Heart right ventricle (tissue), 16 donors: ENCODE results near the gene PLD4. TPM values are rescaled to one million over a fixed set of nuclear protein-coding genes. Genes with fewer than 3 reads are reported as not detected.

Source experiments
- ATAC-seq, 8 donors: fragments of 200-7000 bp; cut with Tn5 transposase; one replicate each; pipeline ENCODE4 v1.9.1; 2020; ENCODE audit warnings: mild to moderate bottlenecking in 8 of 8, moderate library complexity in 8 of 8, moderate number of reproducible peaks in 1 of 8
- DNase-seq, 2 donors: peaks; one replicate each; pipeline ENCODE4 v3.0.0-alpha.2; 2020
- H3K27ac ChIP-seq, 10 donors: fragments of 200-600 bp; sonication (generic) in 2 of 10; one replicate each; pipeline versions ENCODE4 v1.5.0 to v1.8.0; 2020 to 2022; ENCODE audit warnings: mild to moderate bottlenecking in 3 of 10
- H3K27me3 ChIP-seq, 7 donors: fragments of 200-600 bp; one replicate each; pipeline ENCODE4 v1.8.0; 2021 to 2022; ENCODE audit warnings: mild to moderate bottlenecking in 2 of 7
- H3K36me3 ChIP-seq, 9 donors: fragments of 200-600 bp; sonication (generic) in 1 of 9; one replicate each; pipeline versions ENCODE4 v1.5.0 to v1.8.0; 2020 to 2022; ENCODE audit warnings: mild to moderate bottlenecking in 2 of 9
- H3K4me1 ChIP-seq, 9 donors: fragments of 200-600 bp; sonication (generic) in 1 of 9; one replicate each; pipeline versions ENCODE4 v1.5.0 to v1.8.0; 2020 to 2022; ENCODE audit warnings: mild to moderate bottlenecking in 4 of 9
- H3K4me3 ChIP-seq, 10 donors: fragments of 200-600 bp; sonication (generic) in 2 of 10; one replicate each; pipeline versions ENCODE4 v1.5.0 to v1.8.0; 2020 to 2022; ENCODE audit warnings: mild to moderate bottlenecking in 7 of 10, moderate library complexity in 2 of 10
- H3K9me3 ChIP-seq, 11 donors: fragments of 200-600 bp in 10 of 11; sonication (generic) in 2 of 11; one replicate each; pipeline versions ENCODE4 v1.5.0 to v1.8.0; 2013 to 2022; ENCODE audit warnings: mild to moderate bottlenecking in 2 of 11, control low read depth in 1 of 11, moderate library complexity in 1 of 11
- CTCF ChIP-seq, 9 donors: fragments of 200-600 bp; sonication (generic) in 2 of 9; IDR thresholded peaks; one replicate each; pipeline versions ENCODE4 v1.5.0 to v1.8.0; 2021 to 2022; ENCODE audit warnings: antibody characterized with exemption in 9 of 9, mild to moderate bottlenecking in 5 of 9, moderate library complexity in 1 of 9
- WGBS, 2 donors: extraction: QIAGEN DNeasy Blood & Tissue Kit; methylation state at CpG; one replicate each; pipeline ENCODE4 v1.1.7; 2013; ENCODE audit warnings: inconsistent platforms in 1 of 2; 5-methylcytosine and 5-hydroxymethylcytosine counted together
- intact Hi-C, 10 donors: fragments of 100-400 bp; cut with DNase I; formaldehyde crosslinking; loops; one replicate each; pipeline versions ENCODE4 v1.11.1 to v1.14.2; 2022
- polyA plus RNA-seq, 2 donors: library from polyadenylated mRNA; stranded (reverse); fragments of 200-250 nt; gene quantifications; one replicate each; pipeline ENCODE4 v1.2.3, GENCODE V29; 2013
- total RNA-seq, 10 donors: library from RNA; stranded (reverse); fragmentation: NEBNext Ultra II Directional in 3 of 10; extraction: Animal tissue kit (Norgen Biotek cat#: 25700) in 3 of 10; gene quantifications; one replicate each; pipeline versions ENCODE4 v1.2.1 to v1.2.4, GENCODE V29; 2021 to 2023
- donor health status: Arrhythmogenic right ventricular cardiomyopathy.
- donor health status: ischemic (EF 13 %, LVEDD 7.1; RV severe dilation, severe dysfunction).
- donor health status: healthy with polysubstance abuse.
- donor health status: DM: no; HTN: yes; CAD: no.
- donor health status: DM: no; HTN: no; CAD: no.
- donor health status: ischemic (EF 25% LVEDD 6.9; RV normal size, moderate dysfunction).
- donor health status: ischemic (EF 25% LVEDD 5.7; RV mildly dilated, moderate dysfunction).
- donor health status: healthy.
- donor health status: DM: yes; HTN: yes; CAD: no.
- donor health status: Ischemic cardiomyopathy.
- donor health status: ischemic (EF 35%, LVEDD 5.7; RV mildly dilated, moderate dysfunction).
- donor health status: nonischemic (EF 11% LVEDD 7.7; RV severe dilation, severe dysfunction).
- donor health status: DM: yes; HTN: yes; CAD: no.
- donor health status: PGD.
- donor health status: ischemic (EF 29% LVEDD 5.4; RV normal size, mild dysfunction).
- donor health status: nonischemic (EF 23%, LVEDD 6.1; RV moderate dilation, normal function).

The PLD4 gene
- total and polyA plus RNA-seq, 12 donors, result 0.07 to 0.91 (median 0.47) TPM; not detected in 1

GRCh38 chr14:104894331-104895206 is 30.1 kb upstream of the PLD4 start:
- WGBS, 2 donors, result 72 to 84% methylated on average over 29 to 30 of the region's 30 CpGs
- ATAC-seq (peak in 6 of 8 donors; percentile 11 to 48 (median 38)), DNase-seq (peak; percentile 19 to 32)
- intact Hi-C loops, result loop anchor here in 6 of 10 donors (5.0 to 10.0 kb wide), 3 partner anchors 80 to 153 kb away; partner anchors contain the start of gene AHNAK2 (in 1 of the 6)
- Histone ChIP-seq H3K27me3 (no peaks in the 10 kb centered on the region), H3K36me3 (peaks cover 0 to 8% (median 0%) of the 10 kb centered on the region in 9 donors), H3K27ac (peak overlapping the region in 5 of 10 donors; percentile 26 to 51 (median 31)), H3K9me3 (no peaks in the 10 kb centered on the region), H3K4me3 (peak overlapping the region in 6 of 10 donors; percentile 18 to 43 (median 37)), H3K4me1 (peaks cover 5 to 30% (median 17%) of the 10 kb centered on the region in 9 donors)
- TF ChIP-seq CTCF (IDR thresholded peaks at IDR 0.05), result peak in 1 of 9 donors; percentile 8

- TF ChIP-seq CTCF (IDR thresholded peaks at IDR 0.05), result no peak
- Histone ChIP-seq H3K36me3 (peaks cover 0 to 8% (median 0%) of the 10 kb centered on the region in 9 donors), H3K4me3 (peak overlapping the region in 3 of 10 donors; percentile 37 to 39 (median 37)), H3K9me3 (no peaks in the 10 kb centered on the region), H3K27ac (peak overlapping the region in 2 of 10 donors; percentile 28 to 31), H3K4me1 (peaks cover 5 to 30% (median 17%) of the 10 kb centered on the region in 9 donors), H3K27me3 (no peaks in the 10 kb centered on the region)
- WGBS, 2 donors, result 79 to 80% methylated on average over 9 of the region's 9 CpGs
- intact Hi-C loops, result loop anchor here in 6 of 10 donors (5.0 to 10.0 kb wide), 3 partner anchors 80 to 152 kb away; partner anchors contain the start of gene AHNAK2 (in 1 of the 6)
- DNase-seq (peak in 1 of 2 donors; percentile 21), ATAC-seq (peak in 4 of 8 donors; percentile 7 to 21 (median 10))
Observed at GRCh38 chr14:104895207-104895785, 29.4 kb upstream of the PLD4 start.

- peaks cover 5 to 30% (median 17%) of the 10 kb centered on the region in 9 donors for H3K4me1 ChIP-seq
- no peaks in the 10 kb centered on the region for H3K9me3 ChIP-seq
- H3K27me3 ChIP-seq, result no peaks in the 10 kb centered on the region
- intact Hi-C loops, result loop anchor here in 7 of 10 donors (1.0 to 10.0 kb wide), 5 partner anchors 79 to 151 kb away; partner anchors contain the start of gene AHNAK2 (in 1 of the 7)
- H3K36me3 ChIP-seq, result peaks cover 0 to 8% (median 0%) of the 10 kb centered on the region in 9 donors
- DNase-seq (peak in 1 of 2 donors; percentile 28), ATAC-seq (peak in 5 of 8 donors; percentile 3 to 35 (median 14))
- no peak overlapping the region for H3K27ac ChIP-seq
- H3K4me3 ChIP-seq, result no peak overlapping the region
- WGBS, 2 donors, result 80 to 81% methylated on average over 34 of the region's 34 CpGs
- no peak for TF ChIP-seq CTCF (IDR thresholded peaks at IDR 0.05)
Observed at GRCh38 chr14:104895786-104896661, 28.7 kb upstream of the PLD4 start.
